GM23338 (cell line): ENCODE results near the gene ATP8A2.

ENCODE experiments used
- CREB1 ChIP-seq: fragments of 250-450 bp; sonication (Bioruptor Pico); IDR thresholded peaks from 2 replicates; pipeline ENCODE4 v1.5.0; 2020; ENCODE audit warnings: low read depth, mild to moderate bottlenecking, moderate library complexity
- CTCF ChIP-seq, 2 experiments: fragments of 200-600 bp in 1 of 2; sonication (generic) in 1 of 2; conservative IDR thresholded peaks; 2 replicates each; pipeline versions ENCODE4 v1.5.1 to v1.6.1; 2016 to 2017; ENCODE audit warnings: antibody characterized with exemption in 2 of 2, low read depth in 2 of 2, mild to moderate bottlenecking in 2 of 2, moderate library complexity in 1 of 2
- EZH2 ChIP-seq: fragments of 200-600 bp; sonication (generic); IDR thresholded peaks from one replicate; pipeline ENCODE4 v1.8.0; 2017; ENCODE audit warnings: antibody characterized with exemption, mild to moderate bottlenecking, low read depth; ENCODE audit not compliant: unreplicated experiment
- EZH2phosphoT487 ChIP-seq: fragments of 200-600 bp; sonication (generic); IDR thresholded peaks from one replicate; pipeline ENCODE4 v1.8.1; 2018; ENCODE audit warnings: antibody characterized with exemption; ENCODE audit not compliant: unreplicated experiment
- JUNB ChIP-seq: IDR thresholded peaks from one replicate; pipeline ENCODE4 v1.6.1; 2016; ENCODE audit warnings: antibody characterized with exemption; ENCODE audit not compliant: unreplicated experiment
- NANOG ChIP-seq: IDR thresholded peaks from 2 replicates; pipeline ENCODE4 v1.6.1; 2016; ENCODE audit warnings: antibody characterized with exemption, borderline replicate concordance
- POLR2AphosphoS5 ChIP-seq: IDR thresholded peaks from 2 replicates; pipeline ENCODE4 v1.6.1; 2016; ENCODE audit warnings: antibody characterized with exemption, low read depth
- REST ChIP-seq: IDR thresholded peaks from one replicate; pipeline ENCODE4 v1.6.1; 2018; ENCODE audit warnings: antibody characterized with exemption; ENCODE audit not compliant: unreplicated experiment
- STAT1 ChIP-seq: IDR thresholded peaks from one replicate; pipeline ENCODE4 v1.6.1; 2016; ENCODE audit warnings: antibody characterized with exemption; ENCODE audit not compliant: unreplicated experiment
- ZNF331 ChIP-seq: fragments of 250-450 bp; sonication (Bioruptor Pico); IDR thresholded peaks from 2 replicates; pipeline ENCODE4 v1.5.0; 2020; ENCODE audit warnings: low read depth, mild to moderate bottlenecking, moderate library complexity

GRCh38 chr13:25528266-25528665, 156.5 kb downstream of the ATP8A2 start:
- no peak for TF ChIP-seq CTCF (conservative IDR thresholded peaks at IDR 0.05; ENCODE audit: low read depth in 2 of 2)
- TF ChIP-seq REST, result no peak
- no peak for TF ChIP-seq EZH2
- TF ChIP-seq EZH2phosphoT487, result no peak
- TF ChIP-seq POLR2AphosphoS5, result no peak
- no peak for TF ChIP-seq JUNB
- no peak for TF ChIP-seq NANOG
- TF ChIP-seq STAT1, result no peak
- no peak for TF ChIP-seq CREB1 (CRISPR knock-in tag)
- no peak for TF ChIP-seq ZNF331 (CRISPR knock-in tag)
